ENCODE results near the gene KIAA0040.

The KIAA0040 gene

DNA sequence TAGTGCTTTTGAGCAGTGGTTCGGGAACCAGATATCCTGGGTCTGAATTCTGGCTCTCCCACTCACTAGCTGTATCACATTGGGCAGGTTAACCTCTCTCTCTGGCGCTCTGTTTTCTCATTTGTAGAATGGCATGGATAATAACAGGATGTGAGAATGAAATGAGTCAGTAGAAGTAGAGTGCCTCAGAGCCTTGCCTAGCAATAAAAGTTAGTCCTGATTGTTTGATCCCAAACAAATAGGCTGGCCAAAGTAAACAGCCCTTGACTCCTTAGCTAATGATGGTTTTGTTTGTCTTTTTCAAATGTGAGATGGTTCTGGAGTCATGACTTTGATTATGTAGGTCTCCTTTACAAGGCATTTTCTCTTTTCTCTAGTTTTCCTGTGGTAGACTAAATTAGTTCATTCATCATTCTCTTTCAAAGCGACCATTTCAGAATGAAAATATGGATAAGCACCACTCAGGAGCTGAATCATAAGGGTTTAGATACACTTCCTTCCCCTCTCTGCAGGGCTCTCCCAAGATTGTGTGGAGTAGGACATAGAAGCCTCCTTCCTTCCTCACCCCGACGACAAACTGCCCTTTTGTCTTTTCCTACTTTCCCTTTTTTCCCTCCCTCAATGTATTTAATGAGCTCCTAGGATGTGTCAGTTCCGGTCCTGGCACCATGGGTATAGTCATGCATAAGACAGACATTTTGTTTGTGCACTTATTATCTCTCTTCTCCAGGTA lies 23.1 kb downstream of the KIAA0040 start:
- DNase-seq, result no peak

DNA sequence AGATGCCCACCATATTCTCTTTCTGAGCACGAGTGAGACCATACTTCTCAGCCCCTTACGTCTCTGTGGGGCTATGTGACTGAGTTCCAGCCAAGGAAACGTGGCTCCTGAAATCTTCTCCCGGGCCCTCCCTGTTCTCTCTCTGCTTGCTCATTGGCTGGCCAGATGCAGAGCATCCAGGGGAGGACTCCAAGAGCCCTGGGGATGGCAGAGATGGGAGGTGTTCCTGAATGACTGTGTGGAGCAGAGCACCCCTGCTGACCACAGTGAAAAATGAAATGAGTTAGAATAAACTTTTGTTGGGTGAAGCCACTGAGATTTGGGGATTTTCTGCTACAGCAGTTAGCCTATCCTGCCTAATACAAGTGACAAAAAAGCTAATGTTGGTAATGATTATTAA lies 23.8 kb downstream of the KIAA0040 start:
- DNase-seq, result no peak

DNA sequence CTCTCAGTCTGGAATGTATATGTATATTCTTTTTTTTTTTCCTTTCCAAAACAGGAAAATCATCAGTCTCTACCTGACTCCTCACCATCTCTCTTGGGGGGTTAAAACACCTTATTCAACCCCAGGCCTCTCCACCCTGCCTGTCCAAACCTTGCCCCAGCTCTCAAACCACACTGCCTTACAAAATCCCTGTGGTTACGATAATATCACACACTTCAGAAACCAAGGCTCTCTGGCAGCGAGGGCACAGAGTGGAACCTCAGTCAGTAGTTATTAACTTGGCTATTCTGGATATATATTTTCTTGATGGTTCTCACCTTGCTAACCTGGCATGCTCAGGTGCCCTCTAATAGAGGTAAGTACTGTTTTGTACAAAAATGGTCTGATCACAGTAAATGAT lies 24.7 kb downstream of the KIAA0040 start:
- no peak for DNase-seq

DNA sequence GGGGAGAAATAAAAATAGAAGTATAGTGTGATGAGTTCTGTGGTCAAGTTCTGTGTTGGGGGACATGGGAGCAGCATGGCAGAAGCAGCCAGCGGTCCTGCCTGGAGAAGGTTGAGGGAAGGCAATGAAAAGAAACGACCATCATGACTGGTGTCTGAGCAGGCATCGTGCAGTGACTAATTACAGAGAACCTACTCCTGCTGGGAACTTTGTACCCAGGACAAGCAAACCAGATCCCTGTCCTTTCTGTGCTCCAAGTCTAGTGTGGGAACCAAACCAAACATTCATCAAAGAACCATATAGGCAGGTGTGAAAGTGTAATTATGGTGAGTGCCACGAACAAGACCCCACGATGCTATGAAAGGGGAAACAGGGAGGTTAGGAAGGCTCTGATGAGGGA lies 25.8 kb downstream of the KIAA0040 start:
- no peak for DNase-seq

DNA sequence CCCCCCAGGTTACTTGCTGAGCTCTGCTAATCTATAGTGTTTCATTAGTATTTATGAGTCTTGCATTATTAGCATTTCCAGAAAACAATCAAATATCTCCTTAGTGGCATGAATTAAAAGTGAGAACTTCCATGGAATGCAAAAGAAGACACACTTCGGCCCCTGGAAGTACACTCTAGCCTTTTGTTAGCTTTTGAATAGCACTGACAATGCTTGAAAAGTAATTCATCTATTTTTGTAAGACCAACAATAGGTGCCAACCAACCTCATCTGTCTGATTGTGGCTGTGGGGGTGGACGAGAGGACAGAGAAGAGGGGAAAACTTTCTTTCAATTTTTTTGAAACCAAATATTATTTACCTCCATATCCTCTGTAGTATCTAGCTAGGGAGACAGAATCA lies 27.8 kb downstream of the KIAA0040 start:
- no peak for DNase-seq

GRCh38 chr1:175163702-175164101 lies 28.9 kb downstream of the KIAA0040 start:
- no peak for DNase-seq

DNA sequence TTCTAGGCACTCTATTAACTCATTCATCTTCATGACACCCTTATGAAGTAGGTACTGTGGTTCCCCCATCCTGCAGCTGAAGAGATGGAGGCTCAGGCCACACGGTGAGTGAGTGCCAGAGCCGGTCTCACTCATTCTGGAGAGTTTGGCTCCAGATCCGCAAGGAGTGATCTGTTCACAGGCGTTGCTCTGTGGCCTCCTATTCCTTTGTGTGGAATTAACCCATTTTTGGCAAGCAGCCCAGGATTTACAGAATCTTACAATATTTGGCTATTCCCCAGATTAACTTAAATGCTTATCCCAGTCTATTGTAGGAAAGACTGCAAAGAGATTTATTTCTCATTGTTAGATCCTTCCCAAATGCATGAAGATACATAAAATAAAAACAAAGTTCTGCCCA lies 29.6 kb downstream of the KIAA0040 start:
- DNase-seq, result no peak

GRCh38 chr1:175158170-175158591 lies 34.4 kb downstream of the KIAA0040 start:
- no peak for DNase-seq

DNA sequence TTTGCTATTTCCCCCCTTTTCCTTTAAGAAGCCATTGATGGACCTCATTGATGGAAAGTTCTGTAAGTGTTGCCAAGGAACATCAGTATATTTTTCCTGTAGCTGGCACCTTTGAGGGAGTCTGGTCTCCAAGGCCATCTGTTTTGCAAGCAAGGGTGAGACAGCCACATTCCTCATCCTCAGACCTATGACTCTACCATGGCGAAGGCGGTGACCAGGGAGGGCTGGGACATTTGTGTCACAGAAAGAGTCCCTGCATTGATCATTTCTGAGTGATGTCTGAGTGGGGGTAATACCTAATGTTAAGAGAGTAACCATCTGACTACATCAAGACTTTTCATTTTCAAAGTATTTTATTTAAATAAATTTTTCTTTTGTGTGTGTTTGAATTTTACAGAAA lies 35.4 kb downstream of the KIAA0040 start:
- no peak for DNase-seq

- no peak for DNase-seq
Measured at GRCh38 chr1:175155936-175156335, 36.6 kb downstream of the KIAA0040 start.

- no peak for DNase-seq
Measured at GRCh38 chr1:175155473-175155856, 37.1 kb downstream of the KIAA0040 start.

DNA sequence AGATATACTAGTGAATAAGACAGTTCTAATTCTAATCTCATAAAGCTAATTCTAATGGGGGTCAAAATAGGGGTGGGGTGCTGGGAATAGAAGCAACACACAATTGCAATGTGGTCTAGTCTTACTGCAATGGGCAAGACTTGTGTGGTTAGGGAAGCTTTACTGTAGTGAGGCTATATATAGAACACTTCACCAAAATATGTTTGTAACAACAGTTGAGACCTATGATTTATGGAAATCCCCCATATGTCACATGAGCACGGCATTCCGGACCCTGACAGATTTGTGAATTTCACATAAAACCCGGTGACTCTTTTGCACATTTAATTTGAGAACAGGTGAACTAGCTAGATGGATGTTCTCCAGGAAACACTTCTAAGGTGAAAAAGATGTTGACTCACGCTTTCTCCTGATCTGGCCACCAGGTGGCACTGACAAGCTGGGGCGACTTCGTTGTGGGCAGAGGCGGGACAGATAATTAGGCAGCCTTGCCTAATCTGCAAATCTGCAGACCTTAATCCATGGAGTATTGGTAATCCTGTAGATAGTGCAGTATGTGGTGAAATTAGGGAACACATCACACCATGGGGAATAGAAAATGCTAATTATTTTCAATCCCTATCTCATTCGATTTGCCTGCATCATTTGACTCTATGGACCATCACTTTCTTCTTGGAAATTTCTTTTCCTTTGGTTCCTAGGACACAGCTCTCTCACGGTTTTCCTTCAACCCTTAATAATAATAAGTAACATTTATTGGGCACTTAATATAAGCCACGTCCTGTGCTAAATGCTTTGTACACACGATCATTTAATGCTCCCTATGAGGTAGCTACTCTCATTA lies 37.7 kb downstream of the KIAA0040 start:
- peak; percentile 62 to 63 for DNase-seq

DNA sequence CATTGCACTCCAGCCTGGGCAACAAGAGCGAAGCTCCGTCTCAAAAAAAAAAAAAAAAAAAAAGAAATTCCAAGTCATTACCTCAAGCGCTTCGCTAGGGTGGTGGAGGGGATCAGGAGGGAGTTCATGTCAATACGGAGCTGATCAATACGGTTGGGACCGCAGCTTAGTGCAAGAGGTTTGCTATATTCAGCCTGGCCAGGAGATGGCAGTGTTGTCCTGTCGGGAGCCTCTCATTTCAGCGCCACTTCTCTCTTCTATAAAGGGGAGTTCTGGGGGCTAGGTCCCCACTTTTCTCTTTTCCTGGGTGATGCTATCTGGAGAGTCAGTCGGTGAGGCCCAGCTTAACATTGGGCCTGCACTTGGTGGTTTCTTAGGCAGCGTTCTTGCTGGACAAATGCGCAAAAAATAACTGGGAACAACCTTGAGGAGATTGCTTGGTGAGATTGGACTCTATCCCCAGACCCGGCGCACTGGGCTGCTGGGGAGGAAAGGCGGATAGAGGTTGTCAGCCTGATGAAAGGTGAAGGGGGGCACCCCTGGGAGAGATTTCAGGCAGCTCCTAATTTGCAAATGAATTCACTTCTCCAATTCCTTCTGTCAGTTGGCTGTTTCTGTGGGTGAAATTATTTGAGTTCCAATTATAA lies 40.4 kb downstream of the KIAA0040 start:
- peak; percentile 52 to 55 for DNase-seq

GRCh38 chr1:175150596-175151319 lies 41.8 kb downstream of the KIAA0040 start:
- no peak for DNase-seq

DNA sequence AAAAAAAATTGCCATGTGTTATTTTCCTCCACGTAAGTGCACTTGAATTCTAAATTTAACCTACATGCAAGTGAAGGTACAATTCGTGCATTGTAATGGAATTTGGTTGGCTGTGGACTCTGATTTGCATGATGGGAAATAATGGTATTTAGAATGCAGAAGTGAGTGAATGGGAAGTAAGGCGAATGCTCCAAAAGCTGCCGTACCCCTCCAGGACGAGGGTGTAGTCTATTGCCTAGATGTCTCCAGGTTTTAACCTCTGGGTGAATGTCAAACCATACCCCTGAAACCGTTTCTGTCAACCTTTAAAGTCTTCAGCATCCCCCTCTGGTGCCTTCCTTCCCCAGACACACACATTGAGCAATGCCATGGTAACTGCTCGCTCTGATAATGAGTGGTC lies 44.5 kb downstream of the KIAA0040 start:
- DNase-seq, result no peak

DNA sequence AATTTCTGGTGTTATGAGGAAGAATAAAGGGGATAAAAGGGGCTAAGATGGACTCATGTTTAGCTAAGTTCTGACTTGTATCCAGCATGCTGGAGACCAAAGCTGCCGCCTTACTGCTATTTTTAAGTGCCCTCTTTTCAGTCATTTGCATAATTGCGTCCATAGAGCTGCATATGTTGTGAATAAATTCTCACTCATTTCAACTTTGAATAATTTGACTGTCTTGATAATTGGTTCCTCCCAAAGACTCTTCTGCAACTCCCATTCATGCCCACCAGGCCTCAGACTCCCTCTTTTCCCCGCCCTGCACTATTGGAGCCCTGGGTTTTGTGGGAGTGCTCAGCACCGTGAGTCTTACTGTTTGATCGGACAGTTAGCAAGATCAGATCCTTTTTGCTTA lies 45.0 kb downstream of the KIAA0040 start:
- DNase-seq, result no peak

GRCh38 chr1:175146529-175147213 lies 45.9 kb downstream of the KIAA0040 start:
- DNase-seq, result peak; percentile 59 to 63

GRCh38 chr1:175145899-175146528 lies 46.6 kb downstream of the KIAA0040 start:
- no peak for DNase-seq

- DNase-seq, result no peak
Measured at GRCh38 chr1:175138579-175138978, 54.0 kb downstream of the KIAA0040 start.

DNA sequence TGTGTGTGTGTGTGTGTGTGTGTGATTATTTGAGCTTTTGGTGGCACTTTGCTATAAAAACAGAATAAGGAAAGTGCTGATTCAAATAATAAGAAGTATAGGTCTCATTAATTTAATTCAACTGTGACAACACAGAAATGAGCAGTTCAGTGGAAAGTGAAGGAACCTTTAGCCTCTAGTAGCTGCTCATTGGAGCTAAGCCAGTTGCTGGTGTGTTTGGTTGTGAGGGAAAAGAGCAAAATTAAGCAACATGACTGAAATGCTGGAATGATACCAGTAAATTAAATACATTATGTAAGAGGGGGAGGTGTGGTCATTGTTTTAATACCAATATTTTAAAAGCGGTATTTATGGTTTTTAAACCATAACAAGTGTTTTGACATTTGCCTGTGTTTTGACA lies 55.2 kb downstream of the KIAA0040 start:
- DNase-seq, result no peak

GRCh38 chr1:175136246-175136645 lies 56.3 kb downstream of the KIAA0040 start:
- no peak for DNase-seq

GRCh38 chr1:175134500-175134899 lies 58.1 kb downstream of the KIAA0040 start:
- no peak for DNase-seq
